HG02763 (cell line): Measurements from ENCODE around the gene STRBP.

Source experiments
- ATAC-seq: cut with Tn5 transposase; IDR thresholded peaks from one replicate; pipeline ENCODE4 v1.9.1; 2021; ENCODE audit warnings: mild to moderate bottlenecking, moderate library complexity; ENCODE audit not compliant: unreplicated experiment

STRBP gene

GRCh38 chr9:123072407-123072995, 195.9 kb downstream of the STRBP start:
- ATAC-seq, result no peak
